Omental fat pad (tissue), 4 donors: ENCODE measurements around the gene CCN2. TPM values are rescaled to one million over a fixed set of nuclear protein-coding genes. Genes with fewer than 3 reads are reported as not detected.

Experiments used
- ATAC-seq: fragments of 150-250 bp; one replicate; pipeline ENCODE4 v1.9.1; 2016; ENCODE audit warnings: mild to moderate bottlenecking, moderate library complexity; ENCODE audit not compliant: low FRiP score
- DNase-seq: peaks from one replicate; pipeline ENCODE4 v3.0.0-alpha.2; 2019; ENCODE audit warnings: low spot score
- CTCF ChIP-seq, 3 donors: fragments of 450-650 bp; IDR thresholded peaks; one replicate each; pipeline ENCODE4 v1.5.1; 2016 to 2017; ENCODE audit warnings: antibody characterized with exemption in 3 of 3, mild to moderate bottlenecking in 3 of 3, moderate library complexity in 2 of 3
- total RNA-seq, 4 donors: library from RNA; depleted of rRNA; stranded (reverse); fragments of >200 nt; gene quantifications; one replicate each; pipeline ENCODE4 v1.1.0, GENCODE V29; 2016

Gene CCN2
- total RNA-seq, 4 donors from 2014 or later = 60.6 to 129 (median 107) TPM

DNA sequence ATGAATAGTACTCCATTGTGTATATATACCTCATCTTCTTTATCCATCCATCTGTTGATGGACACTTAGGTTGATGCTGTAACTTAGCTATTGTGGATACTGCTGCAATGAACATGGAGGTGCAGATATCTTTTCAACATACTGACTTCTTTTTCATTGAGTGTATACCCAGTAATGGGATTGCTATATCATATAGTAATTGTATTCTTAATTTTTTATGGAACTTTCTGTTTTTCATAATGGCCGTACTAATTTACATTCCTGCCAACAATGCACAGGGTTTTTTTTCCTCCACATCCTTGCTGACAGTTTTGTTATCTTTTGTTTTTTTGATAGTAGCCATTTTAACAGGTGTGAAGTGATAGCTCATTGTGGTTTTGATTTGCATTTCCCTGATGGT lies 5.2 kb downstream of the CCN2 start:
- ATAC-seq (no peak), DNase-seq (no peak)
- TF ChIP-seq CTCF (IDR thresholded peaks at IDR 0.05) = no peak

DNA sequence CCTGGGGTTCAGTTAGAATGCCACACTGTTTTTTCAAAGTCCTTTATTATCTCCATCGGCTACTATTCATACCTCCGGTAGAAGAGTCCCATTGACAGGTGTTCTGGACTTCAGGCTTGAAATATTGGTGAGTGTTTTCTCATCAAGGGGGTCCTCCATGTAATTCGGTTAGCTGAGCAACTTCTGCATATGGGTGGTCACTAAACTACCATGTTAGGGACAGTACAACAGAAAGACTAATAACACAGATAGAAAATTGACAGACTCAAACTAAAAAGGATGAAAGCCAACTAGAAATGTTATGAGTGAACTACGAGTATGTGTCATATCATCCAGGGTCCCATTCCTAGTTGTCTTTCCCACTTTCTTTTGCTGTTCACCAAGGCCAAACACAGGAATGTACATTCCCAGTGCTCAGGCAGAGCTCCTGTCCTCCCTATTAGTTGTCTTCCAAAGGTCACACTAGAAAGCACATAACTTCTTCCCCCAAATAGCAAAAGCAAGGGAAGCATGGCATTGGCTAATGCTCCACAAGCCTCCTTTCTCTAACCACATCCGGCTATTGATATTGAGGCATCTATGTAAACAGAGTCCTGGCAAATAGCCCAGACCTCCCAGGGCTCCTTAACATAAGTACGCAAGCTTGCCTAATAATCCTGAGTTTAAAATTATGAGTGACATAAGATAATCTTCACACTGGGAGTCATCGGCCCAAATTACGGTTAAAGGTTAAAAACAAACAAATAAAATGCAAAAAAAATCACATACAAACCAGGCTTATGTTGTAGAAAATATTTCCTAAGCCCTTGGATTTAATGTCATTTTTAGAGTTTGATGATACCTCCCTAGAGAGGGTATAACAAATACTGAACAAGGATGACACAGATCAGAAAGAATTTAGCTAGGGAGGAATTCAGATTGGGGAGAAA lies 13.2 kb downstream of the CCN2 start:
- no peak for TF ChIP-seq CTCF (IDR thresholded peaks at IDR 0.05)
- DNase-seq (no peak), ATAC-seq (no peak)

- ATAC-seq (no peak), DNase-seq (no peak)
- no peak for TF ChIP-seq CTCF (IDR thresholded peaks at IDR 0.05)
Observed at GRCh38 chr6:131937226-131937625, 13.9 kb downstream of the CCN2 start.

- ATAC-seq = no peak
- no peak for DNase-seq
- no peak for TF ChIP-seq CTCF (IDR thresholded peaks at IDR 0.05)
Observed at GRCh38 chr6:131936156-131936555, 15.0 kb downstream of the CCN2 start.

GRCh38 chr6:131931063-131931750 lies 20.0 kb downstream of the CCN2 start:
- no peak for DNase-seq
- no peak for TF ChIP-seq CTCF (IDR thresholded peaks at IDR 0.05)
- ATAC-seq = no peak

DNA sequence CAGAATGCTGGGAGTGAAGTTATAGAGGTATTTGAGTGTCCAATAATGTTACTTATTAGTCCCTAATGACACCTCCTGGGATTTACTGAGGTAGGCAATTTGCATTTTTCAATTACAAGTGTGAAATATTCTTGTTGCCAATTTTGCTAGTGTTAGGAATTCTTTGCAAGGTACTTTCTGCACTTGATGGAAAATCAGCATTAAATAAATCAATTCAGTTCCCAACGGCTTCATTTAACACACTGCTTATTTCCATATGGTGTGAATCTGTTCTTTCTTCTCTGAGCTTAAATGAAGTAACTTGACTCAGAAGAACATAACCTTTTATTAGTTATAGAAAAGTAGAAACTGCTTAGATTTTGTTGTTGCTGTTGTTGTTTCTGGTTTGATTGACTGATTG lies 21.2 kb downstream of the CCN2 start:
- no peak for ATAC-seq
- no peak for DNase-seq
- no peak for TF ChIP-seq CTCF (IDR thresholded peaks at IDR 0.05)
